ENCODE results near the gene FAAP20. TPM values are rescaled to one million over a fixed set of nuclear protein-coding genes. Genes with fewer than 3 reads are reported as not detected.

FAAP20 gene
- total RNA-seq, 2 experiments from 2014 or later = 48.2 to 54.4 TPM

DNA sequence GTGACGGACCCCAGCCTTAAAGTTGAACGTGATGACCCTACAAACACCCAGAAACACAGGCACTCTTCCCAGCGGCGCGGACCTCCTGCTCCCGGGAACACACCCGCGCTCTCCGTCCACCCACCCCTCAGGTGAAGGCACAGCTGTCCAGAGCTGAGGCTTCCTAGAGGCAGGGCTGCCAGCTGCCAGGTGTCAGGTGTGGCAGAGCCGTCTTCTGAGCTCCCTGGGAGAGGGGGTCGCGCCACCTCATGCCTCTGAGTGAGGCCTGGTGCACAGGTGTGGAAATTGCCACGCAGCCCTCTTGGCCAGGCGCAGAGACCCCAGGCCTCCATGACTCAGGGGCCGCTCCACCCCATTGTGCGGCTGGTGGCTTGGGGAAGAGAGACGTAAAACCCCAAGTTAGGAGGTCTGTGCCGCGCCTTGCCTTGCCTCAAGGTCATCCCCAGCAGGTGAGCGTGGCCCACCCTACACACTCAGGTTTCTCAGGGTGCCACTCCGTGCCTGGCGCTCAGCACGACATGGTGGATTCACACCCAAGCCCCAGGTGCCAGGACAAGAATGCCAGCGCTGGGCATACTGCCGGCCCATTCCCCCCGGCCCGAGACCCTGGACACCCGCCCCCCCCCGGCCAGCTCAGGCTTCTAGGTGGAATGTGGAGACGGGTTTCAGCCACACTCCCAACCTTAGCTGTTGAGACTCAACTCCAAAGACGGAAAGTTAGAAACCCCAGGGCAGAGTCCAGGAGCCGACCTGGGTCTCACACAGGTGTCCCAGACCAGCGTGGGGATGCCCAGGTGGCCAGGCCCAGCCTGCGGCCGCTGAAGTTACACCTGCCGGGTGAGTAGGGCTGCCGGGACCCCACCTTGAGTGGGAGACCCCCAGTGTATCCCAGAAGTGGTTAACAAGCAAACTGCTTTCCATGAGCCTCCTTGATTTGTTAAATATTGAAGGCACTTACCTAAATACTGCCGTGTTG lies 8.4 kb downstream of the FAAP20 start:
- Mint-ChIP-seq H3K27me3 (ENCODE audit: low read depth) (no peaks in the 10 kb centered on the region), H3K4me1 (ENCODE audit: low read depth) (peaks cover 9% of the 10 kb centered on the region), H3K27ac (no peak overlapping the region), H3K36me3 (ENCODE audit: low read depth) (peaks cover 6% of the 10 kb centered on the region), H3K4me3 (no peak overlapping the region), H3K9me3 (no peaks in the 10 kb centered on the region)
- intact Hi-C loops (cut with micrococcal nuclease) = no loop called here
- CTCF ChIA-PET = no interaction called here
- no peak for DNase-seq

DNA sequence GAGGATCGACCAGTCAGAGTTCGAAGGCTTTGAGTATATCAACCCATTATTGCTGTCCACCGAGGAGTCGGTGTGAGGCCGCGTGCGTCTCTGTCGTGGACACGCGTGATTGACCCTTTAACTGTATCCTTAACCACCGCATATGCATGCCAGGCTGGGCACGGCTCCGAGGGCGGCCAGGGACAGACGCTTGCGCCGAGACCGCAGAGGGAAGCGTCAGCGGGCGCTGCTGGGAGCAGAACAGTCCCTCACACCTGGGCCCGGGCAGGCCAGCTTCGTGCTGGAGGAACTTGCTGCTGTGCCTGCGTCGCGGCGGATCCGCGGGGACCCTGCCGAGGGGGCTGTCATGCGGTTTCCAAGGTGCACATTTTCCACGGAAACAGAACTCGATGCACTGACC lies 9.6 kb downstream of the FAAP20 start:
- no peak for DNase-seq
- intact Hi-C loops (cut with micrococcal nuclease) = no loop called here
- no peak overlapping the region for H3K27ac Mint-ChIP-seq
- H3K9me3 Mint-ChIP-seq = no peaks in the 10 kb centered on the region
- H3K4me3 Mint-ChIP-seq = no peak overlapping the region
- H3K27me3 Mint-ChIP-seq (ENCODE audit: low read depth) = no peaks in the 10 kb centered on the region
- peaks cover 6% of the 10 kb centered on the region for H3K36me3 Mint-ChIP-seq (ENCODE audit: low read depth)
- H3K4me1 Mint-ChIP-seq (ENCODE audit: low read depth) = peaks cover 4% of the 10 kb centered on the region
- CTCF ChIA-PET = interaction anchor here (3.0 kb wide), 1 partner anchor 10 kb away, joined by 9 read pairs; no protein-coding TSS in a partner anchor

DNA sequence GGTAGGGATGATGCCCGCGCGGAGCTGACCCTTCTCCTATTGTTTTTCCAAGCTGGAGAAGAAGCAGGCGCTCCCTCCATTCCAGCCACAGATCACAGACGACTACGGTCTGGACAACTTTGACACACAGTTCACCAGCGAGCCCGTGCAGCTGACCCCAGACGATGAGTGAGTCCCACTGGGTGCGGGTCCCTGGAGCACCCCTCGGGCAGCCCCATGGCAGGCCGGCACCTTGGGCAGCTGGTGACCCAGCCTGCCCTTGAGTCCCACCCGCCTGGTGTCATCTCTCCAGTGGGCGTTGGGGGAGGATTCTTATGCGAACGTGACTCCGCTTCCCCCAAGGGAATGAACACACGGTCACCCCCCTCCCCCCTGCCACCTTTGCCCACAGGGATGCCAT lies 10.0 kb downstream of the FAAP20 start:
- no peak for DNase-seq
- CTCF ChIA-PET = interaction anchor here (3.0 kb wide), 1 partner anchor 10 kb away, joined by 9 read pairs; no protein-coding TSS in a partner anchor
- H3K9me3 Mint-ChIP-seq = no peaks in the 10 kb centered on the region
- intact Hi-C loops (cut with micrococcal nuclease) = no loop called here
- H3K4me1 Mint-ChIP-seq (ENCODE audit: low read depth) = peaks cover 4% of the 10 kb centered on the region
- peaks cover 6% of the 10 kb centered on the region for H3K36me3 Mint-ChIP-seq (ENCODE audit: low read depth)
- H3K27me3 Mint-ChIP-seq (ENCODE audit: low read depth) = no peaks in the 10 kb centered on the region
- H3K27ac Mint-ChIP-seq = no peak overlapping the region
- no peak overlapping the region for H3K4me3 Mint-ChIP-seq

DNA sequence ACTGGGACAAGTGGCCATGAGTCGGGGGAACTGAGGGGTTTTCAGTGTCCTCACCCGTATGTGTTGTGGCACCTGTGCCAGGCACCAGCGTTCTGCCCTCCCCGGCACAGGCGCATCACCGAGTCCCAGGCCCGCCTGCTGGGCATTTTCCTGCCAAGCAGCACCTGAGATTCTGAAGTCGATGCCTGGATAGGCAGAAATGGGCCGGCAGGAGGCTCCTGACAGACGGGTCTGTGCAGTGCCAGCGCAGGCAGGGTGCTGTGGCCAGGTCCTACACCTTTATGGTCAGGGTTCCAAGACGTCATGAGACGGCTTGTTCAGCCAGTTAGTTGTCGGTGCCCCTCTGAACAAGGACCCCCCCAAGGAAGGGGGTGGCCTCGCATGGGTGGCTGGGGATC lies 10.6 kb downstream of the FAAP20 start:
- Mint-ChIP-seq H3K36me3 (ENCODE audit: low read depth) (peaks cover 4% of the 10 kb centered on the region), H3K9me3 (no peaks in the 10 kb centered on the region)
- CTCF ChIA-PET = interaction anchor here (3.0 kb wide), 1 partner anchor 9 kb away, joined by 9 read pairs; no protein-coding TSS in a partner anchor

DNA sequence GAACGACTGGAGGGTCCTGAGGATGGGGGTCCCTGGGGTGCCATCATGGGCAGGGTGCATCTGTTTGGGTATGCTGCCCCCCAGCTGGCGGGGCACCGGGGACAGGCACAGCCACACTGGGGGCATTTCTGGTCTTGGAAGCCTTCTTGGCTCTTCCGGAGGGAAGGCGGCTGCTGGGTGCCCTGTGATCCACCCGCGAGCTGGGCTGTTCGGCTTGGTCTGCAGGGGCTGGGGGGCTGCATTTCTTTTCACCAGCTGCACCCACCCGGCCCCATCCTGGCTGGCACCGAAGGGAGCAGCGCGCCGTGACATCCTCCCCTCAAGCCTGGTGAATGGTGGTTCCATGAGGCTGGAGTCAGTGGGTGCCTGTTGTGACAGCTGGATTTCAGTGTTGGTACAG lies 12.2 kb downstream of the FAAP20 start:
- no peaks in the 10 kb centered on the region for H3K9me3 Mint-ChIP-seq
- CTCF ChIA-PET = interaction anchor here (3.0 kb wide), 1 partner anchor 8 kb away, joined by 9 read pairs; no protein-coding TSS in a partner anchor

More for the DNA sequence above, 10.6 kb downstream of the FAAP20 start:
- DNase-seq = no peak
- Mint-ChIP-seq H3K27ac (no peak overlapping the region), H3K4me3 (no peak overlapping the region), H3K27me3 (ENCODE audit: low read depth) (no peaks in the 10 kb centered on the region), H3K4me1 (ENCODE audit: low read depth) (no peaks in the 10 kb centered on the region)
- intact Hi-C loops (cut with micrococcal nuclease) = no loop called here

DNA sequence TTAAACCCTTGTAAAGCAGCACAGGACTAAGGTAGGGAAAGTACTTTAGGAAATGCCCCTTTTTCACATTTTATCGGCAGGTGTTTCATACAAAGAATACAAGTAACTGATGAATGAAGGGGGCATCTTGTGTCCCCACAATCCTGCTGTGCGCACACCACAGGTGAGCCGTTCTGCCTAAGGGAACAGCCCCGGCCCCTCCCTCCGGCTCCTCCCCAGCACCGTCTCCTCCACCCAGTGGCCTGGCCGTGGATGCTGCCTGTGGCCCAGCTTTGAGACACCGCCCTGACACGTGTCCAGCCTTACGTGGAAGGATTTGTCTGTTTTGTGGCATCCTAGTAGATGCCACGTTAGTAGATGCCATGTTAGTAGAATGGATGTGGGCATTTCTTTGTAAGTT lies 12.8 kb downstream of the FAAP20 start:
- DNase-seq = no peak
- Mint-ChIP-seq H3K27ac (no peak overlapping the region), H3K4me3 (no peak overlapping the region), H3K36me3 (ENCODE audit: low read depth) (peaks cover 4% of the 10 kb centered on the region), H3K9me3 (no peaks in the 10 kb centered on the region), H3K27me3 (ENCODE audit: low read depth) (no peaks in the 10 kb centered on the region), H3K4me1 (ENCODE audit: low read depth) (no peaks in the 10 kb centered on the region)
- CTCF ChIA-PET = interaction anchor here (3.0 kb wide), 1 partner anchor 7 kb away, joined by 9 read pairs; no protein-coding TSS in a partner anchor
- intact Hi-C loops (cut with micrococcal nuclease) = no loop called here

More for the DNA sequence above, 12.2 kb downstream of the FAAP20 start:
- intact Hi-C loops (cut with micrococcal nuclease) = no loop called here
- no peak for DNase-seq
- Mint-ChIP-seq H3K36me3 (ENCODE audit: low read depth) (peaks cover 4% of the 10 kb centered on the region), H3K27ac (no peak overlapping the region), H3K4me3 (no peak overlapping the region), H3K4me1 (ENCODE audit: low read depth) (no peaks in the 10 kb centered on the region), H3K27me3 (ENCODE audit: low read depth) (no peaks in the 10 kb centered on the region)

DNA sequence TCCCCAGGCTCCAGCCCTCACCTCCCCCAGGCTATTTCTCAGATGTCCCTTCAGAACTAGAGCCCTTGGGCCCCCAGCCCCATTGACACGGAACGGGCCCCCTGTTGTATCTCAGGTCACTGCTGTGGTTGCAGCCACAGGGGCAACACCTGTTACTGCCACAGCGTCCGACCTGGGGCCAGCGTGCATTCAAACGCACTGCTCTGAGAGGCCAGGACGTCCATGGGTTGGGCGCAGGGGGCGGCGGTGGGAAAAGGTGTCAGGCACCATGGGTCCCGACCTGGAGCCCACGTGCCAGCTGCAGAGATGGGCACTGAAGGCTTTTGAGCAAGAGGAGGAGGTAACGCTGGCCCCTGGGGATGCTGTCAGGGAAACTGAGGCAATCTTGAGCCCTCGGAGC lies 13.3 kb downstream of the FAAP20 start:
- no peak for DNase-seq
- Mint-ChIP-seq H3K27me3 (ENCODE audit: low read depth) (no peaks in the 10 kb centered on the region), H3K36me3 (ENCODE audit: low read depth) (peaks cover 5% of the 10 kb centered on the region), H3K27ac (no peak overlapping the region), H3K4me1 (ENCODE audit: low read depth) (no peaks in the 10 kb centered on the region), H3K4me3 (no peak overlapping the region), H3K9me3 (no peaks in the 10 kb centered on the region)
- intact Hi-C loops (cut with micrococcal nuclease) = no loop called here
- CTCF ChIA-PET = no interaction called here

DNA sequence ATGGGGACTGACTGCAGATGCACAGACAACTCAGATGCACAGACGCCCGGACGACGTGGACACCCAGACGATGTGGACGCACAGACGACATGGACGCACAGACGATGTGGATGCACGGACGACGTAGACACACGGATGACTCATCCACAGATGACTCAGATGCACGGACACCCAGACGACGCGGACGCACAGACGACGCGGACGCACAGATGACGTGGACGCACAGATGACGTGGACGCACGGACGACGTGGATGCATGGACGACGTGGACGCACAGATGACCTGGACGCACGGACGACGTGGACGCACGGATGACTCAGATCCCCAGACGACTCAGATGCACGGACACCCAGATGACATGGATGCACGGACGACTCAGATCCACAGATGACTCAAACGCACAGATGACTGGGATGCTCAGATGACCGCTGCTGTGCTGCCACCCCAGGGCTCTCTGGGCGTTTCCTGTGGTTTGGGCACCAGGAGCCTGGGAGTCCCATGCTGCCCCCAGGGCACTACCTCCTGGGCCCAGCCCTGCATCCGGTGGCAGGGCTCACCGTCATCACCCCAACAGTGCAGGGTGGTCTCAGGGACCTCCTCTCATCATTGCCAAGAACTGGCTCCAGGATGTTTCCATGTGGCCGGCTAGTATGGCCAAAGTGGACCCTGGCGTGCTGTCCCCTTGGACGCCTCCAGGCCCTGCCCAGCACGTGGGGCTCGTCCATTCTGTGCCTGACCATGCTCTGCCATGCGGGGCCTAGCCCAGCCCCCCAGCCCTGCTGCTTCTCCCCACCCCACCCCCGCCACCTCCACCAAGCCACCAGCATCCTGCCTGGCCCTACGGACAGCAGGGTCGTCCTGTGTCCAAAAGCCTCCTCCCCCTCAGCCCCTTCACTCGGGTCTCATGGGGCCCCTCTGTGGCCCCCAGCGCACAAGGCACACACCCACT lies 14.0 kb downstream of the FAAP20 start:
- H3K27ac Mint-ChIP-seq = no peak overlapping the region
- peaks cover 7% of the 10 kb centered on the region for H3K36me3 Mint-ChIP-seq (ENCODE audit: low read depth)
- intact Hi-C loops (cut with micrococcal nuclease) = no loop called here
- CTCF ChIA-PET = no interaction called here
- H3K4me3 Mint-ChIP-seq = no peak overlapping the region
- no peaks in the 10 kb centered on the region for H3K9me3 Mint-ChIP-seq
- DNase-seq = no peak
- no peaks in the 10 kb centered on the region for H3K27me3 Mint-ChIP-seq (ENCODE audit: low read depth)
- H3K4me1 Mint-ChIP-seq (ENCODE audit: low read depth) = no peaks in the 10 kb centered on the region

DNA sequence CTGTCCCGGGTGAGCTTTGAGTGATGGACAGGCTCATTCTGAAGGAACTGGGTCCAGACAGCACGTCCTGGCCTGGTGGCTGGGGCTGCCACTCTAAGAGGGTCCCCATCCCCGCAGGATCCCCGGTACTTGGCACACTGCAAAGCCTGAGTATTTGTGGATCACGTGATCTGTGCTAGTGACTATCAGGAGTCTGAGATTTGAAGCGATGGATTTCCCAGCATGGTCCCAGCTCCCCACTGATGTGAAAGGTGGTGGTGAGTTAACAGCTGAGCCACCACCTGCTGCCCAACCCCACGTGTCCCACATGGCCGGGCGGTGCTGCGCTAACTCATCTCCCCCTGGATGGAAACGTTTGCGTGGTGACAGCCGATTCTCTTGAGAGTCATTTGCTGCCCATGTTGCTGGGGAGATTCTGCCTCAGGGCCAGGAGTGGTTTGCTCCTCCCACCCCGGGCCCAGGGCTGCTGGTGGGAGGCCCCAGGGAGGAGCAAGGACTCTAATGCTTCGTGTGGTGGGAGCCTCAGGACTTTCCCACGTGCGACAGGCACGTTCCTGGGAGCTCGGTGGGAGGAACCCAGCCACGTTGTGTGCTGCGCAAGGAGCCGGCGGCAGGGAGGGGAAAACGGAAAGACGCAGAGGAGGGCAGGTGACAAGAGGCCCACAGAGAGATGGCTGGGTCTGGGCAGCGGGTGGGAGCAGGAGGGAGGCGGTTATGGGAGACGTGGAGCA lies 15.1 kb downstream of the FAAP20 start:
- Mint-ChIP-seq H3K9me3 (no peaks in the 10 kb centered on the region), H3K27me3 (ENCODE audit: low read depth) (no peaks in the 10 kb centered on the region)
- intact Hi-C loops (cut with micrococcal nuclease) = no loop called here

DNA sequence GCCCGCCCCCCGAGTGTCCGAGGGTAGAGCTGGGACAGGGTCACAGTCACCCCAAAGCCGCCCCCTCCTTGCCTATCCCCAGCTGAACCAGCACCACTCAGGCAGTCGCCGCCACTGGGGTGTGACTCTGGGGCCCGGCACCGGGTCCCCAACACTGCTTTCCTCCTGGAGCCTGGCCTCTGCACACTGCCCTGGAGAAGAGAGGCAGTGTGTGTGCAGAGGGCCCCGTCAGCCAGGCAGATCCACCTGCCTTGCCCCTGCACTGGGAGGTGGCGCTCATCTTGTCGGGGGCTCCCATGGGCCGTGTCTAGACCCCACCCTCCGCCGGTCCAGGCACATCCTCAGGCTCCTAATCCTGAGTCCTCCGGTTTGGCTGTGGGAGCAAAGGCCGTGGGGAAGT lies 15.7 kb downstream of the FAAP20 start:
- no peaks in the 10 kb centered on the region for H3K27me3 Mint-ChIP-seq (ENCODE audit: low read depth)
- DNase-seq = no peak
- no peak overlapping the region for H3K27ac Mint-ChIP-seq
- peaks cover 5% of the 10 kb centered on the region for H3K36me3 Mint-ChIP-seq (ENCODE audit: low read depth)
- CTCF ChIA-PET = no interaction called here
- H3K9me3 Mint-ChIP-seq = no peaks in the 10 kb centered on the region
- intact Hi-C loops (cut with micrococcal nuclease) = no loop called here
- no peak overlapping the region for H3K4me3 Mint-ChIP-seq
- H3K4me1 Mint-ChIP-seq (ENCODE audit: low read depth) = no peaks in the 10 kb centered on the region

More for the DNA sequence above, 15.1 kb downstream of the FAAP20 start:
- H3K27ac Mint-ChIP-seq = no peak overlapping the region
- H3K36me3 Mint-ChIP-seq (ENCODE audit: low read depth) = peaks cover 5% of the 10 kb centered on the region
- H3K4me3 Mint-ChIP-seq = no peak overlapping the region
- no peaks in the 10 kb centered on the region for H3K4me1 Mint-ChIP-seq (ENCODE audit: low read depth)
- DNase-seq = no peak
- CTCF ChIA-PET = no interaction called here

DNA sequence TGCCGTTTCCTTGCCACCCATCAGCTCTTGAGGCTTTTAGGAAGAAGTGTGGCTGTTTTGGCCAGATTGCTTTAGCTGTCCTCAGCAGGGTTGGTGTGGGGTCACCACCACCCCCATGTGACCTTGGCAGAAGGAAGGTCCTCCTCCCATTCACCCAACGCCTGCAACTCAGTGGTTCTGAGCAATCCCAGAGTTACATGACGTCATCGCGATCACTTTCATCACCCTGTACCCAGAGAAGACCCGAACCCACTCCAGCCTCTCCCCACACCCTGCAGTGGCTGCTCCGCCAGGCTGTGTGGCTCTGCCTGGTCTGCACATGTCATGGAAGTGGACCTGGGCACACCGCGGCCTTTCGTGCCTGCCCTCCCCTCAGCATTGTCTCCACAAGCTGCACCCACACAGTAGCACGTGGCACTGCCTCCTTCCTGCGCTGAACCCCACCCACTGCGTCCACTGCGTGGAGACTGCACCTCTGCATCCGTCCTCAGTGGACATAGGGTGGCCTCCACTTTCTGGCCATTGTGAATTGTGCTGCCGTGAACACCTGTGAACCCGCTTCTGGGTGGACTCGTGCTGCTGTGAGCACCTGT lies 16.5 kb downstream of the FAAP20 start:
- Mint-ChIP-seq H3K4me3 (no peak overlapping the region), H3K36me3 (ENCODE audit: low read depth) (peaks cover 5% of the 10 kb centered on the region), H3K27me3 (ENCODE audit: low read depth) (no peaks in the 10 kb centered on the region), H3K27ac (no peak overlapping the region), H3K9me3 (no peaks in the 10 kb centered on the region), H3K4me1 (ENCODE audit: low read depth) (no peaks in the 10 kb centered on the region)
- no peak for DNase-seq
- CTCF ChIA-PET = no interaction called here
- intact Hi-C loops (cut with micrococcal nuclease) = no loop called here

All from activated naive CD4-positive, alpha-beta T cell treated with anti-CD3 and anti-CD28 coated beads for 36 hours (primary cell).